Measurements from ENCODE around the gene HOXA6.
A peak's percentile ranks its signal among the peaks of the same experiment; 100 is the strongest.

The HOXA6 gene

DNA sequence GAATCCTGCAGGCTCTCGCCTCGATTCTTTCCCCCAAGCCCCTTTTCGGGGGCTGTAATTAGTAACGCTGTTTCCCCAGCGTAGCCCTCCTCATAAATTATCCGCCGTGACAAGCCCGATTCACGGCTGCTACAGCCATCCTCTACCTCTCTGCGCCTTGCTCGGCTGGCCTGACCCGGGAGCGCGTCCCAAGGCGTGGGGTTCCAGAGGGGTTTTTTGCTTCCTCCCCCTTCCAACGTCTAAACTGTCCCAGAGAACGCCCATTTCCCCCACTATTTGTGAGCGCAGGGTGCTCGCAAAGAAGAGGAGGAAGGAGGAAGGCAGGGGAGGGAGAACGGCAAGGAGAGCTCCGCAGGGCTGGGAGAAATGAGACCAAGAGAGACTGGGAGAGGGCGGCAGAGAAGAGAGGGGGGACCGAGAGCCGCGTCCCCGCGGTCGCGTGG, 5.0 kb downstream of the HOXA6 start:
- TF ChIP-seq, protein P1, sequence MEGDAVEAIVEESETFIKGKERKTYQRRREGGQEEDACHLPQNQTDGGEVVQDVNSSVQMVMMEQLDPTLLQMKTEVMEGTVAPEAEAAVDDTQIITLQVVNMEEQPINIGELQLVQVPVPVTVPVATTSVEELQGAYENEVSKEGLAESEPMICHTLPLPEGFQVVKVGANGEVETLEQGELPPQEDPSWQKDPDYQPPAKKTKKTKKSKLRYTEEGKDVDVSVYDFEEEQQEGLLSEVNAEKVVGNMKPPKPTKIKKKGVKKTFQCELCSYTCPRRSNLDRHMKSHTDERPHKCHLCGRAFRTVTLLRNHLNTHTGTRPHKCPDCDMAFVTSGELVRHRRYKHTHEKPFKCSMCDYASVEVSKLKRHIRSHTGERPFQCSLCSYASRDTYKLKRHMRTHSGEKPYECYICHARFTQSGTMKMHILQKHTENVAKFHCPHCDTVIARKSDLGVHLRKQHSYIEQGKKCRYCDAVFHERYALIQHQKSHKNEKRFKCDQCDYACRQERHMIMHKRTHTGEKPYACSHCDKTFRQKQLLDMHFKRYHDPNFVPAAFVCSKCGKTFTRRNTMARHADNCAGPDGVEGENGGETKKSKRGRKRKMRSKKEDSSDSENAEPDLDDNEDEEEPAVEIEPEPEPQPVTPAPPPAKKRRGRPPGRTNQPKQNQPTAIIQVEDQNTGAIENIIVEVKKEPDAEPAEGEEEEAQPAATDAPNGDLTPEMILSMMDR (IDR thresholded peaks at IDR 0.05; ENCODE audit: poor library complexity, severe bottlenecking): no peak
- H3K9me3 ChIP-seq (ENCODE audit: severe bottlenecking): no peaks in the 10 kb centered on the region
- H3K4me1 ChIP-seq (ENCODE audit: insufficient read depth, poor library complexity, severe bottlenecking): peaks cover 9% of the 10 kb centered on the region
- peak overlapping the region; percentile 85 for H3K27ac ChIP-seq (ENCODE audit: poor library complexity, severe bottlenecking)
- DNase-seq (ENCODE audit: low spot score) (no peak), ATAC-seq (ENCODE audit: low read depth) (peak; percentile 6)
- peaks cover 3% of the 10 kb centered on the region; the same call in 1 of the 2 replicates for H3K36me3 ChIP-seq (ENCODE audit: low read depth)
- H3K4me3 ChIP-seq (ENCODE audit: severe bottlenecking): peak overlapping the region; percentile 64
- H3K27me3 ChIP-seq (ENCODE audit: insufficient read depth, poor library complexity, severe bottlenecking): no peaks in the 10 kb centered on the region

DNA sequence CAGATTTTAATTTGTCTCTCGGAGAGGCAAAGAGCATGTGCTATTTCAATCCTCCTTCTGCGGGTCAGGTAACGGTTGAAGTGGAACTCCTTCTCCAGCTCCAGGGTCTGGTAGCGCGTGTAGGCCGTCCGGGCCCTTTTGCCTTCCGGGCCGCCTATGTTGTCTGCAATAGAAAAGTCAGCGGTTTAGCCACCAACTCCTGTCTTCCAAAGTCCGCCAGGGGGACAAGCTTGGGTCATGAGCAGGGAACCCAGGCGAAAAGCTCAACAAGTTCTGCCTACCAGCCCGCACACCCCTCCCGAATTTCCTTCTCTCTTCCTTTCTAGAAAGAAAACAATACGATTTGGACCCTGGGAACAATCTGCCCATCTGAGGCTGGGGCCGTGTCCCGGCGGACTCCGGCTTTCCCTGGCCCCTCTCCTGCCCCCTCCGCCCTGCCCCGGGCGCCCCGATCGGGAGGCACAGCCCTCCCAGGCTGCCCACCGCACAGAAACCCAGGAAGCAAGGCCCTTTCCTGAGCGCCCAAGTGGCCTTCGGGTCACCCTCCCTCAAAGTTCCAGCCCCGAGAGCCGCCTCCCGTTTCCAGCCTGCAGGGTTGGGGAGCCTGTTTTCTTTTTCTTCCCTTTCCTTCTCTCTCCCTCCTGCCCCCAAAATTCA, 5.5 kb downstream of the HOXA6 start:
- H3K4me1 ChIP-seq (ENCODE audit: insufficient read depth, poor library complexity, severe bottlenecking): peaks cover 5% of the 10 kb centered on the region
- no peaks in the 10 kb centered on the region for H3K9me3 ChIP-seq (ENCODE audit: severe bottlenecking)
- no peak for DNase-seq (ENCODE audit: low spot score)
- peaks cover 3% of the 10 kb centered on the region; the same call in 1 of the 2 replicates for H3K36me3 ChIP-seq (ENCODE audit: low read depth)
- H3K27me3 ChIP-seq (ENCODE audit: insufficient read depth, poor library complexity, severe bottlenecking): no peaks in the 10 kb centered on the region
- TF ChIP-seq, protein P1 (IDR thresholded peaks at IDR 0.05; ENCODE audit: poor library complexity, severe bottlenecking): peak; percentile 12
- H3K4me3 ChIP-seq (ENCODE audit: severe bottlenecking): peak overlapping the region; percentile 64
- ATAC-seq (ENCODE audit: low read depth): no peak
- H3K27ac ChIP-seq (ENCODE audit: poor library complexity, severe bottlenecking): peak overlapping the region; percentile 85

DNA sequence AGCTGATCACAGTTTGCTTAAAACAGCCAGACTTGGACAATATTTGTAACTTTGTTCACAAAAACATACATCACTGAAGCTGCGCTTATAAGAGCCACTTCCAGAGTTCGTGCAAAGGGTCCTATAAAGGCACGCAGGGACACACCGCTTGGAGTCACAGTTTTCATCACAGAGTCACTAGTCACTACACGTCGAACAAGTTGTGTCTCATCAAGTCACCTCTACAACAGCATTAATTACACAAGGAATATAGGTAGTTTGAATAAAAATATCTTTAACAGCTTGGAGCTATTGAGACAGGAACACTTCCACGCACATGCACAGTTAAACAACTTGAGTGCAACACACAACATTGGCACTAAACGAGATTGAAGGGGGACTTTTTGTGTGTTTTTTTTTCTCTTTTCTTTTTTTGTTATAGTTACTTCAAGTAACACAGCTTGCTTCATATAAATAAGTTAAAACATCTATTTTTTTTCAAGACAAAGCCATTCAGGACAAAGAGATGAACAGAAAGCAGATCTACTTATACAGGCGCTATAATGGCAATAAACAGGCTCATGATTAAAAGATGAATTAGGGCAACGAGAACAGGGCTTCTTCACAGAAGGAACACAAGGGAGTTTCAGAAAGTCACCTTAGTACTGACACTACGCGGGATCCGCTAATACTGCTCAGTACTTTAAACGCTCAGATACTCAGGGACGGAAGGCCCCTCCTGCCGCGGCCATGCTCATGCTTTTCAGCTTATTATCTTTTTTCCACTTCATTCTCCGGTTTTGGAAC, 6.2 kb downstream of the HOXA6 start:
- H3K9me3 ChIP-seq (ENCODE audit: severe bottlenecking): no peaks in the 10 kb centered on the region
- H3K4me1 ChIP-seq (ENCODE audit: insufficient read depth, poor library complexity, severe bottlenecking): peaks cover under 1% of the 10 kb centered on the region
- ATAC-seq (ENCODE audit: low read depth) (no peak), DNase-seq (ENCODE audit: low spot score) (no peak)
- H3K4me3 ChIP-seq (ENCODE audit: severe bottlenecking): peak overlapping the region; percentile 64
- TF ChIP-seq, protein P1 (IDR thresholded peaks at IDR 0.05; ENCODE audit: poor library complexity, severe bottlenecking): no peak
- H3K27ac ChIP-seq (ENCODE audit: poor library complexity, severe bottlenecking): peak overlapping the region; percentile 85
- no peaks in the 10 kb centered on the region for H3K27me3 ChIP-seq (ENCODE audit: insufficient read depth, poor library complexity, severe bottlenecking)
- peaks cover 3% of the 10 kb centered on the region; the same call in 1 of the 2 replicates for H3K36me3 ChIP-seq (ENCODE audit: low read depth)

DNA sequence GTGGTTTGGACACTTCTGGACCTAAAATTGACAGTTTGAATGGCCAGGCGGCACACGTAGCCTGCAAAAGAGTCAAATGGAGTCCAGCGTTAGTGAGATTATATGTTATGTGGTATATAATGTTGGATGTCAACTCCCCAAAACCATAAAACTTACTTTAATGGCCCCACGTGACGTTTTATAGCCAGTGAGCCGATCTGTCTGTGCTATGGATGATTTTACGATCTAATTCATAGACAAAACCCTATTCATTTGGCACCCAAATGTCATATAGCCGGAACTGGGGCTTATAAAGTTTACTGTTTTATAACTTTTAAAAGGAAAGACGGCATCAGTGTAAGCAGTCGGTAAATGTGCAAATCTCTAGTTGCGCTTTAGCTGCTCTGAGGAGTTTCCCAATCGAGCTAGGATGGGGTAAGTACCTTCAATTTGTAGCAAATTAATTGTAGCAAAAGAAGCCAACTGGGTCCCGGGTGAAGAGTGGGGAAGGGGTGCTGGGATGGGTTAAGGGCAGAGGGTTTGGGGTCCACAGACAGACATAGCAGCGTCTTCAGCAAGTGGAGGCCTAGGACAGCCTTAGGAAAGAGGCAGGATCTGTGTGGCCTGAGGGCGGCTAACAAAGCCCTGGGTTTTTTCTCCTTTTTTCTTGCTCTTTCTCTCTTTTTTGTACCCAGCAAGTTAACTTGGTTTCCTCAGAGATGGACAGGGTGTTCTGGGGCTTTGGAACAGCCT, 7.3 kb downstream of the HOXA6 start:
- ATAC-seq (ENCODE audit: low read depth) (no peak), DNase-seq (ENCODE audit: low spot score) (no peak)
- TF ChIP-seq, protein P1 (IDR thresholded peaks at IDR 0.05; ENCODE audit: poor library complexity, severe bottlenecking): no peak
- Histone ChIP-seq H3K4me1 (ENCODE audit: insufficient read depth, poor library complexity, severe bottlenecking) (peaks cover 10% of the 10 kb centered on the region), H3K9me3 (ENCODE audit: severe bottlenecking) (no peaks in the 10 kb centered on the region), H3K27me3 (ENCODE audit: insufficient read depth, poor library complexity, severe bottlenecking) (no peaks in the 10 kb centered on the region), H3K27ac (ENCODE audit: poor library complexity, severe bottlenecking) (peak overlapping the region; percentile 85), H3K4me3 (ENCODE audit: severe bottlenecking) (peak overlapping the region; percentile 23), H3K36me3 (ENCODE audit: low read depth) (peaks cover 3% of the 10 kb centered on the region; the same call in 1 of the 2 replicates)

Measured in RWPE2 (cell line).